HG02884 (cell line): ENCODE results near the gene COL9A3.

Experiments used
- ATAC-seq: cut with Tn5 transposase; IDR thresholded peaks from one replicate; pipeline ENCODE4 v1.9.1; 2021; ENCODE audit warnings: mild to moderate bottlenecking, moderate library complexity; ENCODE audit not compliant: unreplicated experiment

Gene COL9A3

DNA sequence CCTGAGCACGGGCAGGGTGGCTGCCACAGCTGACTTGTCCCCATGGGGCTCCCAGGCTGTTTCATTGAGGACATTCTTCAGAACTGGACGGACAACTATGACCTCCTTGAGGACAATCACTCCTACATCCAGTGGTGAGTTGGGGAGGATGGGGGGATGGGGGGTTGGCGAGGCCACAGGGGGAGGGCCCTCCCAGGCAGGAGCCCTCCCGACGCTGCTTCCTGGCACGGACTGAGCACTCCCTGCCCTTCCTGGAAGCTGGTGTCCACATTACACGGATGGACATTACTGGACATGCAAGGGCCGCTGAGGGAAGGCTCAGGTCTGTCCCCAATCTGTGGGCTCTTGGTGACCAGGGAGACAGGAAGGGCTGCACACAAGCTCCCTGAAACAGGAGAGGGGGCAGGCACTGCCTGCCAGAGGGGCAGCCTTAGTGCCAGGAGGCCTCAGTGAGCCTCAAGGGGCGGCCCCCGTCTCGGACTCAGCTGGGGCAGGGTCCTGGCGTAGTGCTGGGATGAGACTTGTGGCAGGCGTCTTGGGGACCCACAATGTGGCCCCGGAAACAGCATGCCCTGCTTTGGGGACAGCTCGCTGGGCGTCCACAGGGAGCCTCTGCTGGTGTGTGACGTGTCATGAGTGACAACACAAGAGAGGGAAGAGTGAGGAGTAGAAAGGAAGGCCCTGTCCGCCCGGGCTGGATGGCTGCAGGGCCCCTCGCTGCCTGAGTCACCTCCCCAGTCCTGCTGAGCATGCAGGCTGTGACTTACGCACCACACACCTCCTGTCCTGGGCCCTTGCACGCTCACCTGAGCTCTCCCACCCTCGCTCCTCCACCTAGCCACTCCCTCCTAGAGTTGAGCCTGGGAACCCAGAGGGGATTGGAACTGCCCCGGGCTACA lies 7.1 kb upstream of the COL9A3 start:
- ATAC-seq, result no peak

DNA sequence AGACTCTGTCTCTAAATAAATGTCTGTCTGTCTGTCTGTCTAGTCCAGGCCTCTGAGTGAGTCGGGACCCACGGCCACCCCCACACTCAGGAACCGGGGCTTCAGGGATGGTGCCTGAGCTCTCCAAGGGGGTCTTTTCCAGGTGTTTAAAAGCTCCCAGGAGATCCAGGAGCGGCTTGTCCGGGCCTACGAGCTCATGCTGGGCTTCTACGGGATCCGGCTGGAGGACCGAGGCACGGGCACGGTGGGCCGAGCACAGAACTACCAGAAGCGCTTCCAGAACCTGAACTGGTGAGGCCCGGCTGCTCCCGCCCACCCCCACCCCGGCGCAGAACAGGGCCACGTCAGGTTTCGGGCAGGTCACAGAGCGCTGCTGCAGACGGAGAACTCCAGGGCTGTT lies 5.5 kb upstream of the COL9A3 start:
- ATAC-seq, result no peak

GRCh38 chr20:62811720-62812119 lies 5.1 kb upstream of the COL9A3 start:
- no peak for ATAC-seq

GRCh38 chr20:62812181-62812906 lies 4.5 kb upstream of the COL9A3 start:
- no peak for ATAC-seq

GRCh38 chr20:62812907-62813200 lies 4.0 kb upstream of the COL9A3 start:
- no peak for ATAC-seq

DNA sequence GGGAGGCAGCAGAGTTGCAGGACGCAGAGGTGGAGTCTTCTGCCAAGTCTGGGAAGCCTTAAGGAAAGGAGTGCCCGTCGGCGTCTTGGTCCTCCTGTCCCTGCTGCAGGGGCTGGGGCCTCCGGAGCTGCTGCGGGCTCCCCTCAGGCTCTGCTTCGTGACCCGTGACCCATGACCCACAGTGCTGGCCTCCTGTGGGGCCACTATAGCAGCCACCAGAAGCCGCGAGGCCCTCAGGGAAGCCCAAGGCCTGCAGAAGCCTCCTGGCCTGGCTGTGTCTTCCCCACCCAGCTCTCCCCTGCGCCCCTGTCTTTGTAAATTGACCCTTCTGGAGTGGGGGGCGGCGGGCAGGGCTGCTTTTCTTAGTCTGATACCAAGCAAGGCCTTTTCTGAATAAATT lies 3.3 kb upstream of the COL9A3 start:
- ATAC-seq, result no peak

- no peak for ATAC-seq
Measured at GRCh38 chr20:62814060-62814708, 2.7 kb upstream of the COL9A3 start.

GRCh38 chr20:62814709-62815065 lies 2.2 kb upstream of the COL9A3 start:
- no peak for ATAC-seq

DNA sequence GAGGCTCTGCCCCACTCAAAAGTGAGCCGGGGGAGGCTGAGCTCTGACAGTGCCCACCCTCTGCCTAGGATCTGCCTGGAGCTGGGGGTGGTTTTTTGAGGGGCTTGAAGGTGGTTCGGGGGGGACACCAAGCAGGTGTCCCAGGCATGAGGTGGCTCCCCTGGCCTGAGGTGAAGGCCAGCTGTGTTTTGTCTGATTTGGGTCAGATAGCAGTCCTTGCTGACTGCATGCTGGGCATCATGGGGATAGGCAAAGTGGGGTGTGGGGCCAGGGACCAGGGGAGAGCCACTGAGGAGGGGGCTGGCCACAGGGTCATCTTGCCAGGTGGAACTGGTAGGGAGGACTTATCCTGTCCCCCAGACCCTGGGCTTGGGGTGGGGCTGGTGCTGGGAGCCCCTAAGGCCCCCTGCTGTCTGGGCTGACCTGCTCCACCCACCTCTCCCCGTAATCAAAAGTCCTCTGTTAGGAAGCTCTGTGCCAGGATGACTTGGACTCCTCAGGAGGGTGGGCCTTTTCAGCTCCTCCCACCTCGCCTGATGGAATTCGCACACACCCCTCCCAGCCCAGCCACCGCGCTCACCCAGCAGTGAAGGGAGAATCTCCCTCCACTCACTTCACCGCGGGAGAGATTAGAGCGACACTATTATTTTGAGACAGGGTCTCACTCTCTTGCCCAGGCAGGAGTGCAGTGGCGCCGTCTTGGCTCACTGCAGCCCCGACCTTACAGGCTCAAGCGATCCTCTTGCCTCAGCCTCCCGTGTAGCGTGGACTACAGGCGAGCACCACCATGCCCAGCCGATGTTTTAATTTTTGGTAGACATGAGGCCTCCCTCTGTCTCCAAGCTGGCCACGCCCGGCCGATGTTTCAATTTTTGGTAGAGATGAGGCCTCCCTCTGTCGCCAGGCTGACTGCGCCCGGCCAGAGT lies 1.5 kb upstream of the COL9A3 start:
- ATAC-seq, result no peak

DNA sequence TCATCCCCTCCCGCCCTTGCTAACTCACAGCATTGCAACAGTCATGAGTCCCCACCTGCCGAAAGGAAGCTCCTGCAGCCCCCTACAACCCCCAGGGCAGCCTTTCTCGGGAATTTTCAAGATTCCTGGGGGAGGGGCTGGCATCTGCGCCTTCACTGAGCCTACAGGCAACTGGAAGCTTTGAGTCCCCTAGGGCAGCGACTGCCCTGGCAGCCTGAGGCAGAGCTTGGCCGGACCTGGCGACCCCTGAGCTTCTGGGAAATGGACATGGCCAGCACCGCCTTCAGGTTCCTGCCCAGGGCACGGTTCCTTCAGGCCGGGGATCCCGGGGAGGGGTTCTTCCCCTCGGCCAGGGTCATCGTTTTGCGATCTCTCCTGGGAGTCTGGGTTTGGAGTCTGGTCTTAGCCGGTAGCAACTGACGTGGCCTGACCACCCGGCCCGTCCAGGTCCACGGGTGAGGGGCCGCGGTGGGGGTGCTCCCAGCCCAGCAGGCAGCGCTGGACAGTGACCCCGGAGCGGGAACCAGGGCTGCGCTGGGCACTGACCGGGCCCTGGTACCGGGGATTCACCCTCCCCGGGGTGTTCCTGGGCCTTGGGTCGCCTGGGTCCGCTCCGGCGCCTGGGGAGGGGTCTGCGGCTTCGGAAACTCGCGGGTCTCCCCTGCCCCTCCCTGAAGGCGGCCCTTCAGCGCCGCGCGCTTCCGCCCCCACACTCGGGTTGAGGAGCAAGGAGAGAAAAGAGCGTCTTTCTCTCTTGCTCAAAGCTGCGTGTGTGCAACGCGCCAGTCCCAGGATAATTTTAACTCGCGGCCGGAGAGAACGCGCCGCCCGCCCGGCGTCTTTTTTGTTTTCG lies 593 bp upstream of the COL9A3 start:
- no peak for ATAC-seq

- no peak for ATAC-seq
Measured at GRCh38 chr20:62817975-62818591, 1.2 kb downstream of the COL9A3 start.

GRCh38 chr20:62818592-62819493 lies 2.0 kb downstream of the COL9A3 start:
- no peak for ATAC-seq

- no peak for ATAC-seq
Measured at GRCh38 chr20:62819494-62820174, 2.8 kb downstream of the COL9A3 start.

- ATAC-seq, result no peak
Measured at GRCh38 chr20:62820208-62820961, 3.5 kb downstream of the COL9A3 start.

GRCh38 chr20:62820962-62821725 lies 4.3 kb downstream of the COL9A3 start:
- no peak for ATAC-seq

GRCh38 chr20:62821726-62822210 lies 4.9 kb downstream of the COL9A3 start:
- no peak for ATAC-seq
